ENCODE data around the gene ZNF276.

DNA sequence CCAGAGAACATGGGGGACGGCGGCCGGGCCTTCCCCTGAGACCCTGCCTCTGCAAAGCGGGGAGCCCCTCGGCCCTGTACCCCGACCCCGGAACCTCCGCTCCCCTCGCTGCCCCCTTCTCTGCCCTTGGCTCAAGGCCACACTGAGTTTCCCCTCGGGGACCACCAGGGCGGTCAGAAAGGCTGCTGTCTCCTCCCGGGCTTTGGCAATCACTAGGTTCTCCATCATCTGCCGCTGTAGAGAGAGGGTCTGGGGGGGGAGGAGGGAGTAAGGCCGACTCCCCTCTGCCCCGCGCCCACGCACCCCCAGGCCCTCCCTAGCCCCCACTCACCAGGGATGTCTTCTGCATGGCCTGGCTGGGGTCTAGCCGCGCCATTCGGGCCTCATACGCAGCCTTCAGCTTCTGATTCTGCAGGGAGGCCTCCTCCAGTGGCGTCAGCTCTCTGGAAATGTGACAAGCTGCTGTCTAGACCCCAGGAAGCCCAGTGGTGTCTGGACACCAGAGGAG lies 9.0 kb upstream of the ZNF276 start:
- TF ChIP-seq YY1 (IDR thresholded peaks at IDR 0.05; ENCODE audit: insufficient read depth, insufficient read length), result no peak
- no peak for TF ChIP-seq SUZ12 (IDR thresholded peaks at IDR 0.05; ENCODE audit: extremely low read depth, insufficient read depth, insufficient read length)
- no peak for TF ChIP-seq ZNF274 (IDR thresholded peaks at IDR 0.05; ENCODE audit: low read depth, low read length)
